HT-29 (cell line): ENCODE results near the gene RCAN1. TPM values are rescaled to one million over a fixed set of nuclear protein-coding genes. Genes with fewer than 3 reads are reported as not detected.
A peak's percentile ranks its signal among the peaks of the same experiment; 100 is the strongest.

Experiments
- DNase-seq: peaks from one replicate; pipeline ENCODE4 v3.0.0-alpha.2; 2015; ENCODE audit warnings: low spot score
- total RNA-seq: library from RNA; depleted of rRNA; stranded (reverse); fragments of >200 nt; shearing (Covaris generic); gene quantifications from 2 replicates; pipeline ENCODE4 v1.2.3, GENCODE V29; 2014

Gene RCAN1
- total RNA-seq, 1 experiment from 2014 or later, result 8.3 TPM

DNA sequence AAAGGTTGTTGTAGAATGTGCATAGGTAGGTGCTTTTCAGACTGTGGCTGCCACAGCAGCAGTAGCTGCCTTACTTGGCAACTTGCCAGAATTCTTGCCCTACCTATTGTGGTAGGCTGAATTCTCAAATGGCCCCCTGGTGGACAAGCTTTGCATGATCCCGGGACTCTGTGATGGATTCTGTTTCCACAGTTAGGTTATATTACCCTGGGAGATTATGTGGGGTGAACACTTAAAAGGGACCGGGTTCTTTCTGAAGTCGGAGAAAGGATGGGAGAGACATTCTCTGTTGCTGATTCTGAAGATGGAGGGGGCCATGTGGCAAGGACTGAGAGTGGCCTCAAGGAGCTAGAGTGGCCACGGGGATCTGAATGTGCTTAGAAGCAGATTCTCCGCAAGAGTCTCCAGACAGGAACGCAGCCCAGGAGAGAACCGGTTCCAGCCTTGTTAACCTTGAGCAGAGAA lies 70.8 kb downstream of the RCAN1 start:
- peak; percentile 88 for DNase-seq

DNA sequence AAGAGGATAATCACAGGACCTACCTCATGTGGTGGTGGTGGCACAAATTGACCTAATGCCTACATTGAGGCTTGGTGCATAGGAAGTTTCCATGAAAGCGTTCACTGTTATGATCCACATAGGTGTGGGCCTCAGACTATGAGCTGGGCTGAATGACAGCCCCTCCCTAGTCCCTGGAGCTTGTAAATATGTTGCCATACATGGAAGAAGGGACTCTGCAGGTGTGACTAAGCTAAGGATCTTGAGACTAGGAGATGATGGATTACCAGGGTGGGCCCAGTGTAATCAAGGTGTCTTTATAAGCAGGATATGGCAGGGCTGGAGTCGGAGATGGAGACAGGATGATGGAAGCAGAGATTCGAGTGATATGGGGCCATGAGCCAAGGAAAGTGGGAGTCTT lies 71.9 kb downstream of the RCAN1 start:
- no peak for DNase-seq

DNA sequence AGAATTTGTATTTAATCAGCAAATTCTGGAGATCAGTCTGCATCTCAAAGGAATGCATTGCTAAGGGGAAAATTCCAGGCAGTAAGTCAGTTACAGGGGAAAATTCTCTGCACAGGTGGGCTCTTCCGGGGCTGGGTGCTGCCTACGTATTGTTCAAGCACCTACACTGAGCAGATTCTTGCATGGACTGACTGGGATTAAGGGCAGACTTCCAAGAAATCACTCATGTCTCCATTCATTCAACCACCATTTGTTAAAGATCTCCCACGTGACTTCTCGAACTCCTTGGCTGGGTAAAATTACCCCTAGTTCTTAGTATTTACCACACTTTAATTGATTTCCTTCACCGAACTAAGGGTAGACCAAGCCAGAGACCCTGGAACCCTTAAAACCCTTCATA lies 74.7 kb downstream of the RCAN1 start:
- no peak for DNase-seq

GRCh38 chr21:34537838-34538237 lies 77.1 kb downstream of the RCAN1 start:
- DNase-seq, result no peak

GRCh38 chr21:34536820-34537219 lies 78.1 kb downstream of the RCAN1 start:
- no peak for DNase-seq

DNA sequence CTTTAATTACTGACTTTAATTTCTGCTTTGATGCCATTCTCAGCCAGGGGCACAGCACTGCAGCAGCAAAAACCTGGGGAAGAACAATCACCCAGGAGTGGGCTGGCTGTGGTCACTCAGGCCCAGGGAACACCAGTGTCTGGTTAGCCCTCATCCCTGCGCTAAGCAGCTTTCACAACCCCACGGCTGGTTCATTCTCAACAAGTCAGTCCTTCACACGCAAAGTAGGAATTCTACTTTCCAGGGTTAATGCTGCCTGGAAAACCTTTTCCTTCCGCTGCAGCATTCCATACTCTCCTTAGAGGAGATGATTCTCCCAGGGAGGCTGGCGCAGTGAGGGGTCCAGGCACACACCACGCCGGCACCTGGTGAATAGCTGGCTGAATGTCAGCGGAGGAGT lies 78.6 kb downstream of the RCAN1 start:
- no peak for DNase-seq

DNA sequence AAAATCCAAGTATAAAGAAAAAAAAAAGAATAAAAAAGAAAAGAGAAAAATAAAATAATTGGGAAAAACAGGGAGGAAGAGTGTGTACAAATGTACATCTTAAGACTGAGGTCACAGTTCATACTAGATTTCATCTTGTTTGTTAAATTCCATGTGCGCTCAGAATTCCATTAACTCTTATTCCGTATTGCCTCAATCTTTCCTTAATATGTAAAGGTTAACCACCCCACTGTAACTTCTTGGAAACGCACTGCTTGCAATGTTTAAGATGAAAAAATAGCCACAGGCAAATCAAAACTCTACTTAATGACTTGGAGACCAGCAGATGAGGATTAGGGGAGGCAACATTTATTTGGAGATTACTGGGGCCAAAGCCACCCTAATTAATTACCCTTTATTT lies 79.0 kb downstream of the RCAN1 start:
- no peak for DNase-seq

GRCh38 chr21:34534522-34534921 lies 80.4 kb downstream of the RCAN1 start:
- no peak for DNase-seq

- no peak for DNase-seq
These were observed 81.0 kb downstream of the RCAN1 start for GRCh38 chr21:34533938-34534337.

- DNase-seq, result no peak
These were observed 83.5 kb downstream of the RCAN1 start for GRCh38 chr21:34531399-34531798.

DNA sequence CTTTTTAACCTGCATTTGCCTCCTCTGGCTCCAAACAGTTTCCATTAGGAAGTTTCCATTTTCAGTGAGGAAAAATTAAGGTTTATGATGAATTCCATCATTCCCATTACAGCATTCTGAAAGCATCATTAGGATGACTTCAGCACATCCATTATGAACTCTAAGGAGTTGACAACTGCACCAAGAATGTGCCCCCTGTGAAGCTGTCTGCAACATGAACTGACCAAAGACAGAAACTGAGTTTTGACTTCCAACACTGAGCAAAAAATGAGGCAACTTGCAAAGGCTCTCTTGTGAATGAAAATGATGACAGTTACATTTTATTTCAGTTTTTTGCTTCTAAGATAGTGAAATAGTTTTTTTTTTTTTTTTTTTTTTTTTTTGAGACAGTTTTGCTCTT lies 84.7 kb downstream of the RCAN1 start:
- no peak for DNase-seq

DNA sequence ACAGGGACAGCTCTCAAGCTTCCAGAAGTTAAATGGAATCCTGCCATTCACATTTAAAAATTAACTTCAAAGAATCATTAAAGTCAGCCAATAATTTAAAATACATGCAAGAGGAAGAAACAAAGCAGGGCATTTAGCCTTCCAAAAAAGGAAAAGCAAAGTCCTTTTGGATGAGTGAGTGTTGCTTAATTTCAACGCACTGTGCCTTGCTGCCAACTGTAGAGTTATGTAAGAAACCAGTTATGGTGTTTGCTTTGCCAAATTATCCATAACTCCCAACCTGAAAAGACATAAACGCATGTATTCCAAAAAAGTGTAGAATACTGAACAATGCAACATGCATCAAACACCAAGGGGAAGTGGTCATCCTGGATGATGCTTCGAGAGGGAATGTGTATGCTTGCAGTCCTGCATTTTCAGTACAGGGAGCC lies 86.8 kb downstream of the RCAN1 start:
- no peak for DNase-seq

- DNase-seq, result peak; percentile 77
These were observed 88.2 kb downstream of the RCAN1 start for GRCh38 chr21:34526618-34527290.

- no peak for DNase-seq
These were observed 88.7 kb downstream of the RCAN1 start for GRCh38 chr21:34526241-34526617.

- DNase-seq, result no peak
These were observed 90.0 kb downstream of the RCAN1 start for GRCh38 chr21:34524646-34525601.

- DNase-seq, result no peak
These were observed 91.8 kb downstream of the RCAN1 start for GRCh38 chr21:34523019-34523555.

- DNase-seq, result no peak
These were observed 92.6 kb downstream of the RCAN1 start for GRCh38 chr21:34522284-34522683.

DNA sequence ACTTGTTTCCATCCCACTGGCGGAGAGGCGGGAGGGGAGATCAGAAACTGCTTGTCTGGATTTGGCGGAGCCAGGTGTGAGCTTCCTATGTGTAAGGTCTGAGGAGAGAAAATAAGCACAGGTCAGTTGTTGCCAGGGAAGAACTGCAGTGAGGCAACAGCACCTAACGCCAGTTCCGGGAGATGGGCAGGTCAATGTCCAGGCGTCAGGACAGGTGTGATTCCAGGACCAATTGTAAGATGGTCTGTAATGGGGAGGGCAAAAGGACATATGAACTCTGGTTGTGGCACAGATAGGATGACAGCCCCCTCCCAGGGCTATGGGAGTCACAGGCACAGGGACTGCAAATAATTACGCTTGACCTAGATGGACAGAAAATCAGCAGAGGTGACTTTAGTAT lies 93.4 kb downstream of the RCAN1 start:
- no peak for DNase-seq

GRCh38 chr21:34520764-34521508 lies 94.0 kb downstream of the RCAN1 start:
- DNase-seq, result no peak

- no peak for DNase-seq
These were observed 94.6 kb downstream of the RCAN1 start for GRCh38 chr21:34520281-34520680.

GRCh38 chr21:34519694-34520093 lies 95.2 kb downstream of the RCAN1 start:
- no peak for DNase-seq

DNA sequence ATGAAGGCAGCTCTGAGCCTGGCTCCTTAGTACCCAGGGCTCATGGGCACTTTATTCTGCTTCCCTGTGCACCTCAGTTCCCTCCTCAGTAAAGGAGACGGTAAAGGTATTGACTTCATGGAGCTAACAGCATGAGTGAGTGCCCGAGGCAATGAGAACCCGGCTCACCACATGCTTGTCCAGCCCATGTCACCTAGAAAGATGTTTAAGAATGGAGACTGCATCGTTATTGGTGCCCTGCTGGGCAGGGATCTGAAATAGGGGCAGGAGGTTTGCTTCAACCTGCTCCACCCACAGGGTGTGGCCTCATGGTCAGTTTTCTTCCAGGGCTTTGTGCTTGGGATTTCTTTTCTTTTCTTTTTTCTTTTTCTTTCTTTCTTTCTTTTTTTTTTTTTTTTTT lies 95.9 kb downstream of the RCAN1 start:
- no peak for DNase-seq
